Left ventricle myocardium inferior (tissue), 1 donor: ENCODE data around the gene MAGI1. TPM values are rescaled to one million over a fixed set of nuclear protein-coding genes. Genes with fewer than 3 reads are reported as not detected.

Experiments
- DNase-seq: peaks from one replicate; pipeline ENCODE4 v3.0.0-alpha.2; 2020
- H3K27ac ChIP-seq: fragments of 200-600 bp; replicated peaks from 2 replicates; pipeline ENCODE4 v1.8.0; 2021
- H3K27me3 ChIP-seq: fragments of 200-600 bp; 2 replicates; pipeline ENCODE4 v1.8.0; 2021; ENCODE audit warnings: low read depth
- H3K36me3 ChIP-seq: fragments of 200-600 bp; 2 replicates; pipeline ENCODE4 v1.8.0; 2021
- H3K4me1 ChIP-seq: fragments of 200-600 bp; 2 replicates; pipeline ENCODE4 v1.8.0; 2021
- H3K4me3 ChIP-seq: fragments of 200-600 bp; 2 replicates; pipeline ENCODE4 v1.8.0; 2021; ENCODE audit warnings: mild to moderate bottlenecking, moderate library complexity
- H3K9me3 ChIP-seq: fragments of 200-600 bp; replicated peaks from 2 replicates; pipeline ENCODE4 v1.8.0; 2021
- CTCF ChIP-seq: fragments of 200-600 bp; IDR thresholded peaks from 2 replicates; pipeline ENCODE4 v1.8.0; 2021; ENCODE audit warnings: antibody characterized with exemption, mild to moderate bottlenecking, borderline replicate concordance
- intact Hi-C: fragments of 100-400 bp; cut with micrococcal nuclease; formaldehyde crosslinking; loops from one replicate; pipeline ENCODE4 v1.11.0; 2022
- total RNA-seq: library from RNA; stranded (reverse); fragmentation: NEBNext Ultra II Directional; extraction: Animal tissue kit (Norgen Biotek cat#: 25700); gene quantifications from one replicate; pipeline ENCODE4 v1.2.1, GENCODE V29; 2021
- donor health status: DM: no; HTN: yes; CAD: no; lungs with severe emphysema.

Gene MAGI1
- total RNA-seq, 1 donor from 2014 or later: 36.6 TPM

GRCh38 chr3:65493371-65493882 is 545.3 kb downstream of the MAGI1 start:
- H3K4me3 ChIP-seq: no peak overlapping the region
- intact Hi-C loops: no loop called here
- DNase-seq: no peak

GRCh38 chr3:65492249-65492648 is 546.5 kb downstream of the MAGI1 start:
- Histone ChIP-seq H3K36me3 (no peaks in the 10 kb centered on the region), H3K27ac (no peak overlapping the region), H3K4me3 (no peak overlapping the region), H3K9me3 (no peaks in the 10 kb centered on the region), H3K4me1 (peaks cover 41% of the 10 kb centered on the region), H3K27me3 (no peaks in the 10 kb centered on the region)
- intact Hi-C loops: no loop called here
- TF ChIP-seq CTCF: no peak
- no peak for DNase-seq

More at GRCh38 chr3:65493371-65493882, 545.3 kb downstream of the MAGI1 start:
- Histone ChIP-seq H3K27ac (no peak overlapping the region), H3K4me1 (peaks cover 35% of the 10 kb centered on the region), H3K9me3 (no peaks in the 10 kb centered on the region), H3K27me3 (no peaks in the 10 kb centered on the region), H3K36me3 (no peaks in the 10 kb centered on the region)
- TF ChIP-seq CTCF: no peak

GRCh38 chr3:65490114-65490513 is 548.6 kb downstream of the MAGI1 start:
- Histone ChIP-seq H3K27me3 (no peaks in the 10 kb centered on the region), H3K9me3 (no peaks in the 10 kb centered on the region), H3K4me1 (peaks cover 53% of the 10 kb centered on the region), H3K4me3 (no peak overlapping the region), H3K36me3 (no peaks in the 10 kb centered on the region), H3K27ac (no peak overlapping the region)
- intact Hi-C loops: no loop called here
- DNase-seq: no peak
- no peak for TF ChIP-seq CTCF

GRCh38 chr3:65489253-65489652 is 549.5 kb downstream of the MAGI1 start:
- H3K4me3 ChIP-seq: no peak overlapping the region
- peaks cover 62% of the 10 kb centered on the region for H3K4me1 ChIP-seq
- no peaks in the 10 kb centered on the region for H3K27me3 ChIP-seq
- no peak for TF ChIP-seq CTCF
- H3K27ac ChIP-seq: no peak overlapping the region
- DNase-seq: no peak
- no peaks in the 10 kb centered on the region for H3K9me3 ChIP-seq
- intact Hi-C loops: no loop called here
- no peaks in the 10 kb centered on the region for H3K36me3 ChIP-seq

GRCh38 chr3:65485826-65486469 is 552.8 kb downstream of the MAGI1 start:
- no peak for DNase-seq
- intact Hi-C loops: no loop called here
- peak overlapping the region; percentile 89 for H3K27ac ChIP-seq
- H3K4me3 ChIP-seq: peak overlapping the region; percentile 37
- no peaks in the 10 kb centered on the region for H3K27me3 ChIP-seq
- no peaks in the 10 kb centered on the region for H3K36me3 ChIP-seq
- H3K4me1 ChIP-seq: peaks cover 81% of the 10 kb centered on the region
- TF ChIP-seq CTCF: no peak
- no peaks in the 10 kb centered on the region for H3K9me3 ChIP-seq
